Right lobe of liver (tissue), 4 donors: ENCODE data around the gene MAP3K5.

Source experiments
- POLR2A ChIP-seq: fragments of 450-650 bp; IDR thresholded peaks from one replicate; pipeline ENCODE4 v1.6.1; 2017; ENCODE audit warnings: antibody characterized with exemption, mild to moderate bottlenecking
- TF ChIP-seq, protein P1 (sequence below), 4 donors: fragments of 200-600 bp in 3 of 4; fragments of 450-650 bp in 1 of 4; IDR thresholded peaks; one replicate each; pipeline versions ENCODE4 v1.5.1 to v1.8.0; 2016 to 2022; ENCODE audit warnings: antibody characterized with exemption in 4 of 4, mild to moderate bottlenecking in 2 of 4
- donor health status: DM: no; HTN: no; CAD: no.
- donor health status: DM: no; HTN: no; CAD: no.
- donor health status: DM: no; HTN: yes; CAD: no.

DNA sequence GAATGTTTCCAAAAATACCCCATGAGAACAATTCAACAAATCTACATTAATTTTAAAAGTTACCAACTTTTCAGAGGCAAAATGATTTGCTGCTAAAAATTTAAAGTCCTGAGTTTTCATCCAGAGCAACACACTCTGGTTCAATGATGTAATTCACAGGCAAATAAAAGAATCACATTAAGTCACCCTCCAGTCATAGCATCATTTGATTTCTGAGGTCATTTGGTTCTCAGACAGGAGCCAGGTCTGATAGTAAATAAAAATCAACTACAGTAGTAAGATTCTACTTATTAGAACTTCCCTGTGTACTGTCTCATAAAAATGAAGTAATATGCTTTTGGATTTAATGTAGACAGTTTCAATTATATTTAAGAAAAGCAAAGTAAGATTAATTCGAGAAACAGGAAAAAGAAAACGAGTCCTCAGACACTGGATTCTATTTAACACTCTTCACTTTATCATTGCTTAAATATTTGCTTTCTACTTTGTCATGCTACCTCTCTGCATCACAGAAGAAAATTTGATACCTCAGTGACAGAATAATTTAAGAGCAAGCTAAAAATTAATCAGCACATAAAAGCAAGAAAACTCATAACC lies 267.8 kb downstream of the MAP3K5 start:
- TF ChIP-seq, protein P1, sequence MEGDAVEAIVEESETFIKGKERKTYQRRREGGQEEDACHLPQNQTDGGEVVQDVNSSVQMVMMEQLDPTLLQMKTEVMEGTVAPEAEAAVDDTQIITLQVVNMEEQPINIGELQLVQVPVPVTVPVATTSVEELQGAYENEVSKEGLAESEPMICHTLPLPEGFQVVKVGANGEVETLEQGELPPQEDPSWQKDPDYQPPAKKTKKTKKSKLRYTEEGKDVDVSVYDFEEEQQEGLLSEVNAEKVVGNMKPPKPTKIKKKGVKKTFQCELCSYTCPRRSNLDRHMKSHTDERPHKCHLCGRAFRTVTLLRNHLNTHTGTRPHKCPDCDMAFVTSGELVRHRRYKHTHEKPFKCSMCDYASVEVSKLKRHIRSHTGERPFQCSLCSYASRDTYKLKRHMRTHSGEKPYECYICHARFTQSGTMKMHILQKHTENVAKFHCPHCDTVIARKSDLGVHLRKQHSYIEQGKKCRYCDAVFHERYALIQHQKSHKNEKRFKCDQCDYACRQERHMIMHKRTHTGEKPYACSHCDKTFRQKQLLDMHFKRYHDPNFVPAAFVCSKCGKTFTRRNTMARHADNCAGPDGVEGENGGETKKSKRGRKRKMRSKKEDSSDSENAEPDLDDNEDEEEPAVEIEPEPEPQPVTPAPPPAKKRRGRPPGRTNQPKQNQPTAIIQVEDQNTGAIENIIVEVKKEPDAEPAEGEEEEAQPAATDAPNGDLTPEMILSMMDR (IDR thresholded peaks at IDR 0.05): no peak
- no peak for TF ChIP-seq POLR2A
